WTC11 (cell line): Measurements from ENCODE around the gene SRGAP1. TPM values are rescaled to one million over a fixed set of nuclear protein-coding genes. Genes with fewer than 3 reads are reported as not detected.

ENCODE experiments used
- ATAC-seq: fragments of 200-7000 bp; cut with Tn5 transposase; 2 replicates; pipeline ENCODE4 v1.10.0; 2021; ENCODE audit warnings: mild to moderate bottlenecking, moderate library complexity
- CTCF ChIA-PET: fragments of 300-600 bp; sonication (Branson Sonifier 250); formaldehyde crosslinking; loops from one replicate; lab custom pipeline; 2021; ENCODE audit warnings: antibody characterized with exemption; lab: Charles Lee
- POLR2A ChIA-PET: fragments of 350-600 bp; sonication (Branson Sonifier 250); formaldehyde crosslinking; loops from one replicate; lab custom pipeline; 2021; ENCODE audit warnings: antibody characterized with exemption; lab: Charles Lee
- DNase-seq: peaks from one replicate; pipeline ENCODE4 v3.0.0; 2021; ENCODE audit warnings: low spot score
- H3K27ac Mint-ChIP-seq: 2 replicates; pipeline ENCODE4 v1.8.0; 2021; ENCODE audit warnings: mixed read lengths
- H3K27me3 Mint-ChIP-seq: 2 replicates; pipeline ENCODE4 v1.8.0; 2021; ENCODE audit warnings: low read depth, mild to moderate bottlenecking, moderate library complexity, mixed read lengths
- H3K36me3 Mint-ChIP-seq: 2 replicates; pipeline ENCODE4 v1.8.0; 2021; ENCODE audit warnings: mixed read lengths
- H3K4me1 Mint-ChIP-seq: 2 replicates; pipeline ENCODE4 v1.8.0; 2022; ENCODE audit warnings: mixed read lengths
- H3K4me3 Mint-ChIP-seq: 2 replicates; pipeline ENCODE4 v1.8.0; 2021; ENCODE audit warnings: mild to moderate bottlenecking, moderate library complexity, mixed read lengths
- H3K9me3 Mint-ChIP-seq: 2 replicates; pipeline ENCODE4 v1.8.0; 2021; ENCODE audit warnings: mixed read lengths
- CREB1 ChIP-seq: sonication (generic); formaldehyde crosslinking; IDR thresholded peaks from 2 replicates; pipeline ENCODE4 v1.8.0; 2023; ENCODE audit warnings: mild to moderate bottlenecking, missing genetic modification reagents
- GABPB1 ChIP-seq: sonication (generic); formaldehyde crosslinking; IDR thresholded peaks from 2 replicates; pipeline ENCODE4 v1.8.1; 2023; ENCODE audit warnings: mild to moderate bottlenecking, missing genetic modification reagents
- JAZF1 ChIP-seq: fragments of 250-450 bp; sonication (Bioruptor Pico); IDR thresholded peaks from 2 replicates; pipeline ENCODE4 v1.9.0; 2021; ENCODE audit warnings: moderate library complexity, mild to moderate bottlenecking, inconsistent platforms
- MXD4 ChIP-seq: fragments of 250-450 bp; sonication (Bioruptor Pico); IDR thresholded peaks from 2 replicates; pipeline ENCODE4 v1.8.0; 2021; ENCODE audit warnings: mild to moderate bottlenecking, moderate library complexity, borderline replicate concordance
- MYBL2 ChIP-seq: sonication (generic); formaldehyde crosslinking; IDR thresholded peaks from 2 replicates; pipeline ENCODE4 v1.8.1; 2023; ENCODE audit warnings: mild to moderate bottlenecking, moderate library complexity, missing genetic modification reagents
- NFYB ChIP-seq: sonication (generic); formaldehyde crosslinking; conservative IDR thresholded peaks from 2 replicates; pipeline ENCODE4 v1.8.0; 2022; ENCODE audit warnings: low read depth, missing genetic modification reagents
- NR2C2 ChIP-seq: sonication (generic); formaldehyde crosslinking; IDR thresholded peaks from 2 replicates; pipeline ENCODE4 v1.8.0; 2022; ENCODE audit warnings: mild to moderate bottlenecking, missing genetic modification reagents
- OVOL2 ChIP-seq: fragments of 250-450 bp; sonication (Bioruptor Pico); IDR thresholded peaks from 2 replicates; pipeline ENCODE4 v1.9.0; 2021; ENCODE audit warnings: mild to moderate bottlenecking, borderline replicate concordance
- RELA ChIP-seq: sonication (generic); formaldehyde crosslinking; IDR thresholded peaks from 2 replicates; pipeline ENCODE4 v1.8.1; 2022; ENCODE audit warnings: missing genetic modification reagents, mild to moderate bottlenecking, borderline replicate concordance
- RORB ChIP-seq: fragments of 250-450 bp; sonication (Bioruptor Pico); IDR thresholded peaks from 2 replicates; pipeline ENCODE4 v1.9.0; 2021; ENCODE audit warnings: mild to moderate bottlenecking
- TEAD1 ChIP-seq: sonication (generic); formaldehyde crosslinking; IDR thresholded peaks from 2 replicates; pipeline ENCODE4 v1.8.0; 2022; ENCODE audit warnings: mild to moderate bottlenecking, missing genetic modification reagents
- ZNF121 ChIP-seq: sonication (generic); formaldehyde crosslinking; IDR thresholded peaks from 2 replicates; pipeline ENCODE4 v1.8.0; 2023; ENCODE audit warnings: missing genetic modification reagents
- total RNA-seq: library from RNA; stranded (reverse); gene quantifications from 3 replicates; pipeline ENCODE4 v1.2.3, GENCODE V29; 2021
- TF ChIP-seq, protein P1 (sequence below): sonication (generic); formaldehyde crosslinking; conservative IDR thresholded peaks from 2 replicates; pipeline ENCODE4 v1.8.1; 2023; ENCODE audit warnings: mild to moderate bottlenecking, low read depth, missing genetic modification reagents, moderate library complexity
- TF ChIP-seq, protein P2 (sequence below): fragments of 250-450 bp; sonication (Bioruptor Pico); IDR thresholded peaks from 2 replicates; pipeline ENCODE4 v1.9.0; 2021; ENCODE audit warnings: mild to moderate bottlenecking
- TF ChIP-seq, protein P3 (sequence below): sonication (generic); formaldehyde crosslinking; IDR thresholded peaks from 2 replicates; pipeline ENCODE4 v1.8.1; 2022; ENCODE audit warnings: mild to moderate bottlenecking, missing genetic modification reagents, moderate library complexity, borderline replicate concordance
- TF ChIP-seq, protein P4 (sequence below): sonication (generic); formaldehyde crosslinking; IDR thresholded peaks from 2 replicates; pipeline ENCODE4 v1.8.1; 2023; ENCODE audit warnings: mild to moderate bottlenecking, missing genetic modification reagents, borderline replicate concordance
- TF ChIP-seq, protein P5 (sequence below): sonication (generic); formaldehyde crosslinking; IDR thresholded peaks from 2 replicates; pipeline ENCODE4 v1.8.1; 2022; ENCODE audit warnings: mild to moderate bottlenecking, moderate library complexity, missing genetic modification reagents
- TF ChIP-seq, protein P6 (sequence below): fragments of 250-450 bp; sonication (Bioruptor Pico); IDR thresholded peaks from 2 replicates; pipeline ENCODE4 v2.1.2; 2022; ENCODE audit warnings: mild to moderate bottlenecking, moderate library complexity
- TF ChIP-seq, protein P7 (sequence below): fragments of 200-600 bp; IDR thresholded peaks from 2 replicates; pipeline ENCODE4 v1.8.0; 2022; ENCODE audit warnings: antibody characterized with exemption

The SRGAP1 gene
- total RNA-seq, 1 experiment from 2014 or later = 10.3 TPM

DNA sequence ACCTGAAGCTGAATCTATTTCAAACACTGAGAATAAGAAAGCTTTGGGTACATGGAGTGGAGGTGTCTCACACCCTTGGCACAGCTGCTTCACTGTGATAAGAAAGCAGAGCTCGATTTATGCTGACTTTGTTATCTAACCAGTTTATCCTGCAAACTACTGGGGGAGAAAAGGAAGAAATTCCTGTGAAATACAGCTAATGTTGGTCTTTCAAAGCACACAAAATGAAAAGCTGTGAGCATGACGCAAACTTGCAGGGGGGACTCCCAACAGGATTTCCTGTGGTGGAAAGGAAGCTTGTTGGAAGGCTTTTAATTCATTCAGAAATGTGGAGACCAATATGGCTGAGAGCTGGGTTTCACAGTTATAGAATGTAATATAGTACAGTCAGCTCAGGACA, 53.4 kb downstream of the SRGAP1 start:
- CTCF ChIA-PET = no interaction called here
- ATAC-seq (no peak), DNase-seq (no peak)
- H3K4me3 Mint-ChIP-seq = no peak overlapping the region
- H3K27ac Mint-ChIP-seq = peak overlapping the region; percentile 73
- no peak for TF ChIP-seq MXD4 (CRISPR knock-in tag)
- TF ChIP-seq JAZF1 (CRISPR knock-in tag) = no peak
- TF ChIP-seq, protein P1, sequence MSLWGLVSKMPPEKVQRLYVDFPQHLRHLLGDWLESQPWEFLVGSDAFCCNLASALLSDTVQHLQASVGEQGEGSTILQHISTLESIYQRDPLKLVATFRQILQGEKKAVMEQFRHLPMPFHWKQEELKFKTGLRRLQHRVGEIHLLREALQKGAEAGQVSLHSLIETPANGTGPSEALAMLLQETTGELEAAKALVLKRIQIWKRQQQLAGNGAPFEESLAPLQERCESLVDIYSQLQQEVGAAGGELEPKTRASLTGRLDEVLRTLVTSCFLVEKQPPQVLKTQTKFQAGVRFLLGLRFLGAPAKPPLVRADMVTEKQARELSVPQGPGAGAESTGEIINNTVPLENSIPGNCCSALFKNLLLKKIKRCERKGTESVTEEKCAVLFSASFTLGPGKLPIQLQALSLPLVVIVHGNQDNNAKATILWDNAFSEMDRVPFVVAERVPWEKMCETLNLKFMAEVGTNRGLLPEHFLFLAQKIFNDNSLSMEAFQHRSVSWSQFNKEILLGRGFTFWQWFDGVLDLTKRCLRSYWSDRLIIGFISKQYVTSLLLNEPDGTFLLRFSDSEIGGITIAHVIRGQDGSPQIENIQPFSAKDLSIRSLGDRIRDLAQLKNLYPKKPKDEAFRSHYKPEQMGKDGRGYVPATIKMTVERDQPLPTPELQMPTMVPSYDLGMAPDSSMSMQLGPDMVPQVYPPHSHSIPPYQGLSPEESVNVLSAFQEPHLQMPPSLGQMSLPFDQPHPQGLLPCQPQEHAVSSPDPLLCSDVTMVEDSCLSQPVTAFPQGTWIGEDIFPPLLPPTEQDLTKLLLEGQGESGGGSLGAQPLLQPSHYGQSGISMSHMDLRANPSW (CRISPR knock-in tag) = no peak
- TF ChIP-seq, protein P2, sequence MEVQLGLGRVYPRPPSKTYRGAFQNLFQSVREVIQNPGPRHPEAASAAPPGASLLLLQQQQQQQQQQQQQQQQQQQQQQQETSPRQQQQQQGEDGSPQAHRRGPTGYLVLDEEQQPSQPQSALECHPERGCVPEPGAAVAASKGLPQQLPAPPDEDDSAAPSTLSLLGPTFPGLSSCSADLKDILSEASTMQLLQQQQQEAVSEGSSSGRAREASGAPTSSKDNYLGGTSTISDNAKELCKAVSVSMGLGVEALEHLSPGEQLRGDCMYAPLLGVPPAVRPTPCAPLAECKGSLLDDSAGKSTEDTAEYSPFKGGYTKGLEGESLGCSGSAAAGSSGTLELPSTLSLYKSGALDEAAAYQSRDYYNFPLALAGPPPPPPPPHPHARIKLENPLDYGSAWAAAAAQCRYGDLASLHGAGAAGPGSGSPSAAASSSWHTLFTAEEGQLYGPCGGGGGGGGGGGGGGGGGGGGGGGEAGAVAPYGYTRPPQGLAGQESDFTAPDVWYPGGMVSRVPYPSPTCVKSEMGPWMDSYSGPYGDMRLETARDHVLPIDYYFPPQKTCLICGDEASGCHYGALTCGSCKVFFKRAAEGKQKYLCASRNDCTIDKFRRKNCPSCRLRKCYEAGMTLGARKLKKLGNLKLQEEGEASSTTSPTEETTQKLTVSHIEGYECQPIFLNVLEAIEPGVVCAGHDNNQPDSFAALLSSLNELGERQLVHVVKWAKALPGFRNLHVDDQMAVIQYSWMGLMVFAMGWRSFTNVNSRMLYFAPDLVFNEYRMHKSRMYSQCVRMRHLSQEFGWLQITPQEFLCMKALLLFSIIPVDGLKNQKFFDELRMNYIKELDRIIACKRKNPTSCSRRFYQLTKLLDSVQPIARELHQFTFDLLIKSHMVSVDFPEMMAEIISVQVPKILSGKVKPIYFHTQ (CRISPR knock-in tag) = no peak
- TF ChIP-seq NFYB (CRISPR knock-in tag) = no peak
- TF ChIP-seq, protein P3, sequence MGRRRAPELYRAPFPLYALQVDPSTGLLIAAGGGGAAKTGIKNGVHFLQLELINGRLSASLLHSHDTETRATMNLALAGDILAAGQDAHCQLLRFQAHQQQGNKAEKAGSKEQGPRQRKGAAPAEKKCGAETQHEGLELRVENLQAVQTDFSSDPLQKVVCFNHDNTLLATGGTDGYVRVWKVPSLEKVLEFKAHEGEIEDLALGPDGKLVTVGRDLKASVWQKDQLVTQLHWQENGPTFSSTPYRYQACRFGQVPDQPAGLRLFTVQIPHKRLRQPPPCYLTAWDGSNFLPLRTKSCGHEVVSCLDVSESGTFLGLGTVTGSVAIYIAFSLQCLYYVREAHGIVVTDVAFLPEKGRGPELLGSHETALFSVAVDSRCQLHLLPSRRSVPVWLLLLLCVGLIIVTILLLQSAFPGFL (CRISPR knock-in tag) = no peak
- TF ChIP-seq MYBL2 (CRISPR knock-in tag) = no peak
- TF ChIP-seq ZNF121 (CRISPR knock-in tag) = no peak
- no peak for TF ChIP-seq TEAD1
- TF ChIP-seq, protein P4, sequence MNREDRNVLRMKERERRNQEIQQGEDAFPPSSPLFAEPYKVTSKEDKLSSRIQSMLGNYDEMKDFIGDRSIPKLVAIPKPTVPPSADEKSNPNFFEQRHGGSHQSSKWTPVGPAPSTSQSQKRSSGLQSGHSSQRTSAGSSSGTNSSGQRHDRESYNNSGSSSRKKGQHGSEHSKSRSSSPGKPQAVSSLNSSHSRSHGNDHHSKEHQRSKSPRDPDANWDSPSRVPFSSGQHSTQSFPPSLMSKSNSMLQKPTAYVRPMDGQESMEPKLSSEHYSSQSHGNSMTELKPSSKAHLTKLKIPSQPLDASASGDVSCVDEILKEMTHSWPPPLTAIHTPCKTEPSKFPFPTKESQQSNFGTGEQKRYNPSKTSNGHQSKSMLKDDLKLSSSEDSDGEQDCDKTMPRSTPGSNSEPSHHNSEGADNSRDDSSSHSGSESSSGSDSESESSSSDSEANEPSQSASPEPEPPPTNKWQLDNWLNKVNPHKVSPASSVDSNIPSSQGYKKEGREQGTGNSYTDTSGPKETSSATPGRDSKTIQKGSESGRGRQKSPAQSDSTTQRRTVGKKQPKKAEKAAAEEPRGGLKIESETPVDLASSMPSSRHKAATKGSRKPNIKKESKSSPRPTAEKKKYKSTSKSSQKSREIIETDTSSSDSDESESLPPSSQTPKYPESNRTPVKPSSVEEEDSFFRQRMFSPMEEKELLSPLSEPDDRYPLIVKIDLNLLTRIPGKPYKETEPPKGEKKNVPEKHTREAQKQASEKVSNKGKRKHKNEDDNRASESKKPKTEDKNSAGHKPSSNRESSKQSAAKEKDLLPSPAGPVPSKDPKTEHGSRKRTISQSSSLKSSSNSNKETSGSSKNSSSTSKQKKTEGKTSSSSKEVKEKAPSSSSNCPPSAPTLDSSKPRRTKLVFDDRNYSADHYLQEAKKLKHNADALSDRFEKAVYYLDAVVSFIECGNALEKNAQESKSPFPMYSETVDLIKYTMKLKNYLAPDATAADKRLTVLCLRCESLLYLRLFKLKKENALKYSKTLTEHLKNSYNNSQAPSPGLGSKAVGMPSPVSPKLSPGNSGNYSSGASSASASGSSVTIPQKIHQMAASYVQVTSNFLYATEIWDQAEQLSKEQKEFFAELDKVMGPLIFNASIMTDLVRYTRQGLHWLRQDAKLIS (CRISPR knock-in tag) = no peak
- TF ChIP-seq, all 79 proteins: peak for 0
- Mint-ChIP-seq H3K27me3 (no peaks in the 10 kb centered on the region), H3K9me3 (no peaks in the 10 kb centered on the region), H3K36me3 (no peaks in the 10 kb centered on the region; the same call in 1 of the 2 replicates), H3K4me1 (peaks cover 51% of the 10 kb centered on the region)
- POLR2A ChIA-PET = no interaction called here

DNA sequence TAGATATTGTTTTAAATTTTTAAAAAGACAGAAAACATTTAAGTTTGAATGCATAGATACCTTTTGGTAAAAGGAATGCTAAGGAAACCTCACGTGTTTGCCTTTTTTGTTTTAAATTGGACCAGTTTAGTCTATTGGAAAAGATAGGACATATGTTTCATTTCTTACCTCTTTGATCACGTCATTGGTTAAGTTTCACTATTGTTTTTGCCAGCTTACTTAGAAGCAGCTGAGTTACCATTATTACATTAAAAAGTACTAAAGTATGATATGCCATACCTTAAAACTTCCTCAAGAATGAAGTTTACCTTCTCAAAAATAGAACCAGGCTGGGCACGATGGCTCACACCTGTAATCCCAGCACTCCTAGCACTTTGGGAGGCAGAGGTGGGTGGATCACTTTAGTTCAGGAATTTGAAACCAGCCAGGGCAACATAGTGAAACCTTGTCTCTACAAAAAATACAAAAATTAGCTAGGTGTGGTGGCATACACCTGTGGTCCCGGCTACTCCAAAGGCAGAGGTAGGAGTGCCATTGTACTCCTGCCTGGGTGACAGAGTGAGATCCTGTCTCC, 54.4 kb downstream of the SRGAP1 start:
- H3K36me3 Mint-ChIP-seq = no peaks in the 10 kb centered on the region; the same call in 1 of the 2 replicates
- DNase-seq (no peak), ATAC-seq (no peak)
- no peaks in the 10 kb centered on the region for H3K27me3 Mint-ChIP-seq
- ChIA-PET POLR2A (no interaction called here), CTCF (no interaction called here)
- H3K9me3 Mint-ChIP-seq = no peaks in the 10 kb centered on the region
- peaks cover 43% of the 10 kb centered on the region for H3K4me1 Mint-ChIP-seq
- peak overlapping the region; percentile 47; the same call in 1 of the 2 replicates for H3K27ac Mint-ChIP-seq
- H3K4me3 Mint-ChIP-seq = no peak overlapping the region
- no peak for TF ChIP-seq RORB (CRISPR knock-in tag)
- TF ChIP-seq, protein P5, sequence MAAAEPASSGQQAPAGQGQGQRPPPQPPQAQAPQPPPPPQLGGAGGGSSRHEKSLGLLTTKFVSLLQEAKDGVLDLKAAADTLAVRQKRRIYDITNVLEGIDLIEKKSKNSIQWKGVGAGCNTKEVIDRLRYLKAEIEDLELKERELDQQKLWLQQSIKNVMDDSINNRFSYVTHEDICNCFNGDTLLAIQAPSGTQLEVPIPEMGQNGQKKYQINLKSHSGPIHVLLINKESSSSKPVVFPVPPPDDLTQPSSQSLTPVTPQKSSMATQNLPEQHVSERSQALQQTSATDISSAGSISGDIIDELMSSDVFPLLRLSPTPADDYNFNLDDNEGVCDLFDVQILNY (CRISPR knock-in tag) = no peak
- no peak for TF ChIP-seq NR2C2 (CRISPR knock-in tag)
- TF ChIP-seq, protein P6, sequence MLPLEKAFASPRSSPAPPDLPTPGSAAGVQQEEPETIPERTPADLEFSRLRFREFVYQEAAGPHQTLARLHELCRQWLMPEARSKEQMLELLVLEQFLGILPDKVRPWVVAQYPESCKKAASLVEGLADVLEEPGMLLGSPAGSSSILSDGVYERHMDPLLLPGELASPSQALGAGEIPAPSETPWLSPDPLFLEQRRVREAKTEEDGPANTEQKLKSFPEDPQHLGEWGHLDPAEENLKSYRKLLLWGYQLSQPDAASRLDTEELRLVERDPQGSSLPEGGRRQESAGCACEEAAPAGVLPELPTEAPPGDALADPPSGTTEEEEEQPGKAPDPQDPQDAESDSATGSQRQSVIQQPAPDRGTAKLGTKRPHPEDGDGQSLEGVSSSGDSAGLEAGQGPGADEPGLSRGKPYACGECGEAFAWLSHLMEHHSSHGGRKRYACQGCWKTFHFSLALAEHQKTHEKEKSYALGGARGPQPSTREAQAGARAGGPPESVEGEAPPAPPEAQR = no peak
- TF ChIP-seq, protein P7, sequence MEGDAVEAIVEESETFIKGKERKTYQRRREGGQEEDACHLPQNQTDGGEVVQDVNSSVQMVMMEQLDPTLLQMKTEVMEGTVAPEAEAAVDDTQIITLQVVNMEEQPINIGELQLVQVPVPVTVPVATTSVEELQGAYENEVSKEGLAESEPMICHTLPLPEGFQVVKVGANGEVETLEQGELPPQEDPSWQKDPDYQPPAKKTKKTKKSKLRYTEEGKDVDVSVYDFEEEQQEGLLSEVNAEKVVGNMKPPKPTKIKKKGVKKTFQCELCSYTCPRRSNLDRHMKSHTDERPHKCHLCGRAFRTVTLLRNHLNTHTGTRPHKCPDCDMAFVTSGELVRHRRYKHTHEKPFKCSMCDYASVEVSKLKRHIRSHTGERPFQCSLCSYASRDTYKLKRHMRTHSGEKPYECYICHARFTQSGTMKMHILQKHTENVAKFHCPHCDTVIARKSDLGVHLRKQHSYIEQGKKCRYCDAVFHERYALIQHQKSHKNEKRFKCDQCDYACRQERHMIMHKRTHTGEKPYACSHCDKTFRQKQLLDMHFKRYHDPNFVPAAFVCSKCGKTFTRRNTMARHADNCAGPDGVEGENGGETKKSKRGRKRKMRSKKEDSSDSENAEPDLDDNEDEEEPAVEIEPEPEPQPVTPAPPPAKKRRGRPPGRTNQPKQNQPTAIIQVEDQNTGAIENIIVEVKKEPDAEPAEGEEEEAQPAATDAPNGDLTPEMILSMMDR = no peak
- no peak for TF ChIP-seq GABPB1 (CRISPR knock-in tag)
- no peak for TF ChIP-seq CREB1 (CRISPR knock-in tag)
- TF ChIP-seq MXD4 (CRISPR knock-in tag) = no peak
- no peak for TF ChIP-seq RELA (CRISPR knock-in tag)
- TF ChIP-seq OVOL2 (CRISPR knock-in tag) = no peak
